Muscle of back (tissue), 11 donors: ENCODE data around the gene YPEL5. TPM values are rescaled to one million over a fixed set of nuclear protein-coding genes. Genes with fewer than 3 reads are reported as not detected.

Source experiments
- DNase-seq, 3 donors: peaks; one replicate each; pipeline versions ENCODE4 v3.0.0 to v3.0.0-alpha.2; 2013
- polyA plus RNA-seq, 10 donors: library from polyadenylated mRNA; unstranded; fragments of 120-200 nt; gene quantifications; one replicate each; pipeline ENCODE4 v1.2.1, GENCODE V29; 2013; ENCODE audit not compliant: insufficient read length in 10 of 10

YPEL5 gene
- polyA plus RNA-seq, 10 donors: 40.2 to 55.4 (median 54.0) TPM

DNA sequence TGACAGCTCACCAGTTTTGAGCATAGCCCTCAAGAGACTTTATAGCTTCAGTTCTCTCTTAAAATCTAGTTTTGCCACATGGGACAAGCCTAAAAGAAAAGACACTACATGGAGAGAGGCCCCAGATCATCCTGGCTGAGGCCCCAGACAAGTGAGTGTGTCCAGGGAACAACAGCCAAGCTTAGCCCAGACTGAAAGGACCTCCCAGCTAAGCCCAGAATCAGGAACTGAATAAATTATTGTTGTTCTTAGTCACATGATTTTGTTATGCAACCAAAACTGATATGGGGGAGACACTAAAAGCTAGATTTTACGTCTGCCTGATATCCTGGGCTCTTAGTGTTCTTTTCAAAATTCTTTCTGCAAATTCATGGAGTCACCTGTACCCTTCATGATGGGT is 55.2 kb downstream of the YPEL5 start:
- DNase-seq: peak in 1 of 3 donors; percentile 79

- no peak for DNase-seq
Measured at GRCh38 chr2:30203156-30203555, 56.3 kb downstream of the YPEL5 start.

DNA sequence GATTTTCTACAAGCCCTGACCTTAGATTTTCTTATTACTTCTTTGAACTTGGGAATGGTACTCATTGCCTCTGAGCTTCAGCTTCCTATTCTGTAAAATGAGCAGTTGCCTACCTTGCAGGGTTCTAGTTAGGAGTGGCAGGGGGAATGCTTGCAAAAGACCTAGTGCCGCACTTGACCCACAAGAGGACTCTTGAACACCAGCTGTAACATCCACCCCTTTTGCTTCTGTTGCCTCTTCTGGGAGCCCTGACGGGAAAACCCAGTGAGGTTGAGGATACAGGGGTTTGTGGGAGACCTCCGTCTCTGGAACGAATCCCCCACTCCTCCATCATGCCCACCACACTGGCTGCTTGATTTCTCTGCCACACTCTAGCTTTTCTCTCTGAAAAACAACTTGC is 57.5 kb downstream of the YPEL5 start:
- DNase-seq: no peak

- DNase-seq: no peak
Measured at GRCh38 chr2:30205456-30205855, 58.6 kb downstream of the YPEL5 start.

- no peak for DNase-seq
Measured at GRCh38 chr2:30206461-30207430, 59.9 kb downstream of the YPEL5 start.

DNA sequence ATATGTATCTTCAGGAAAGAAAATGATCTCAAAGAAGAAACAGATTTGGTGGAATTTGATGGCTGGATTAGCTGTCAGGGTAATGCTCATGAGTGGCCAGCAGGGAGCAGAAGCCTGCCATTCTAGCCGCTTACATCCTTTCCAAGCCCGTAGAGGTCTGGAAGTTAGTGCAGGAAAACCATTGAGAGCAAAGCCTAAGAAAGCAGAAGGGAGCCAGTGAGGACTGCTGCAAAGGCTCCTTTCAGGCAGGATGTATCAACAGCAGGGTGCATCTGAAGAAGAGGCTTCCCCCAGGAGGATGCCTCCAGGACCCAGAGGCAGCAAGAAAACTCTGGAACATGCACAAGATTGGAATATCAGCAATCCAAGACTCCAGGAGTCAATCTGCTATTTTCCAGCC is 61.6 kb downstream of the YPEL5 start:
- peak; percentile 63 to 91 (median 69) for DNase-seq

- DNase-seq: no peak
Measured at GRCh38 chr2:30209227-30209626, 62.4 kb downstream of the YPEL5 start.

Other genes starting within 250 kb of the YPEL5 start
- gene ALK, start 225.4 kb upstream of the YPEL5 start, polyA plus RNA-seq: under 1 TPM in 9 of 10 donors, not detected in 1; 0.04 to 0.36 (median 0.13) TPM
- 10 to 100 TPM; 19.1 to 39.0 (median 29.9) TPM for gene LBH, start 84.5 kb downstream of the YPEL5 start, polyA plus RNA-seq